ENCODE results near the gene RAB7A.
A peak's percentile ranks its signal among the peaks of the same experiment; 100 is the strongest.

RAB7A gene

DNA sequence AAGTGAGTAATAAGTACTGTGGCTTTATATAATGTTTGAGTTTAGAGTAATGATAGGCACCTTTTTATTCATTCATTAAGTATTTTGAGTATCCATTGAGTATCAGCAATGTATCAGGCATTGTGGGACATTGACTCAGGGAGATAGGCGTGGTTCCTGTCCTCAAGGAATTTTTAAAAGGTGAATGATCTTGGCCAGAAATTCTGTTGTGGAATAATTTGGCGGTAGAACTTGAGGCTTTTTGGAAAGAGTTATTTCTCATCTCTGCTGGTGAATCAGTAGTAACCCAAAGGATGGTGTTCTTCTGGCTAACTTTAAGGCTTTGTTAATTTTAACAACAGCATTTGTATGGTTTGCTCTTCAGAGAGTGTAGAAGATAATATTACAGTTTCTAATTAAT lies 2.0 kb downstream of the RAB7A start:
- H3K4me3 ChIP-seq (ENCODE audit: low read depth, low read length), result peak overlapping the region; percentile 95
- no peak for TF ChIP-seq CTCF (IDR thresholded peaks at IDR 0.05; ENCODE audit: low read depth, low read length)

DNA sequence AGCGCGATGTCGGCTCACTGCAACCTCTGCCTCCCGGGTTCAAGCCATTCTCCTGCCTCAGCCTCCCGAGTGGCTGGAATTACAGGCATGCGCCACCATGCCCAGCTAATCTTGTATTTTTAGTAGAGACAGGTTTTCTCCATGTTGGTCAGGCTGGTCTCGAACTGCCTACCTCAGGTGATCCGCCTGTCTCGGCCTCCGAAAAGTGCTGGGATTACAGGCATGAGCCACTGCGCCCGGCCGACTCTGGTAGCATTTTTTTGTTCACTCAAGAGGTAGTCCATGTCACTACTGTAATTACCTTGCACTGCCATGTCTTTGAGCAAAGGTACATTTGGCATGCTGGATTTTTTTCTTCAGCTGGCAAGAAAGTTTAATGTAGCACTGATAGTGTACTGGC lies 2.5 kb downstream of the RAB7A start:
- peak overlapping the region; percentile 95 for H3K4me3 ChIP-seq (ENCODE audit: low read depth, low read length)

DNA sequence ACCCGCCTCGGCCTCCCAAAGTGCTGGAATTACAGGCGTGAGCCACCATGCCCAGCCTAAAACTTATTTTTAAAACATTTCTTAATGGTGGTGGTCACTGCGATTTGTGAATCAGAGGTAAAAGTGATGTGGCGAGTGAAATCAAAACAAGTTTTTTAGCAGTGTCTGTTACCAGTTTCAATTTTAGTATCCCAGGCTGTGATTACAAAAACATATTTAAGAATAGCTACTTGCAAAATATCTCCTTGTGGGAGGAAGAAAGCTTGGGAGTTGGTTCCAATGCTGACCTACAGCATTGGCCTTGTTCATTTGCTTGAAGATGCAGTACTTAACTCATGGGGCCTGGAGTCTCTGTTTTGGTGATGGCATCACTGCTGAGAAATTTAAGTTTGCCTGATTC lies 4.5 kb downstream of the RAB7A start:
- H3K4me3 ChIP-seq (ENCODE audit: low read depth, low read length), result no peak overlapping the region
- no peak for TF ChIP-seq CTCF (IDR thresholded peaks at IDR 0.05; ENCODE audit: low read depth, low read length)

GRCh38 chr3:128734523-128735189 lies 8.7 kb downstream of the RAB7A start:
- no peak for TF ChIP-seq CTCF (IDR thresholded peaks at IDR 0.05; ENCODE audit: low read depth, low read length)
- no peak overlapping the region for H3K4me3 ChIP-seq (ENCODE audit: low read depth, low read length)

DNA sequence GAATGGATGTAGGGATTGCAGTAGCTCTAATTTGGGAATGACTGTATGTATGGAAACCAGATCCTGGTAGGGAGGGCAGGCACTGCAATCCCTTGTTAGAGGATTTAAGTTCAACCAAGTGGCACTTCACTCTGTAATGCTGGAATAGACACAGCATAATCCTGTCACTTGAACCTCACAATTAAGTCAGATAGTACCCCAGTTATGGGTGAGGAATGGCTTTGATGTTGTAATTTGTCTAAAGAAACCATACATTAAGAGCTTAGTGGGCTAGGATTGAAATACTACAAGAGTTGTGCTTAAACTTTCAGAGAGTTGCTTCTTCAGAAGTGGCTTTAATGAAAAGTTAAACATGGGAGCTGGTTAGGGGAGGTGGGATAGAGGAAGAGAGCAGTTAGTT lies 9.3 kb downstream of the RAB7A start:
- no peak overlapping the region for H3K4me3 ChIP-seq (ENCODE audit: low read depth, low read length)
- no peak for TF ChIP-seq CTCF (IDR thresholded peaks at IDR 0.05; ENCODE audit: low read depth, low read length)

DNA sequence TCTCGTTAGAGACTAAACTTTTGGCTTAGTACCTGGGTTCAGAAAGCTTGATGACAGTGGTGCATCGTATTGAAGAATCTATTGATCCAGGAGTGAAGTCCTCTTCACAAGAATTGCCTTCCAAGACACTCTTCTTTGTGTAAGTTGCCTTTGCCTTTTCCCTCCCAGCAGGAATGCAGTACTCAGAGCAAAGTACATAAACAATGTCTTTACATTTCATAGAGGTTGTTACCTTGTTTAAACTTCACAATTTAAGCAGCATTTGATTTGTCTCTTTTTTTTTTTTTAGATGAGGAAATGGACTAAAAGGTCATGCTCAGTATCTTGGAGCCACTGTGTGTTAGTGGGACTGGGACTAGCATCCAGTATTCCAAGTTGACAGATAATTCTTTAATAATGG lies 9.9 kb downstream of the RAB7A start:
- no peak for TF ChIP-seq CTCF (IDR thresholded peaks at IDR 0.05; ENCODE audit: low read depth, low read length)
- H3K4me3 ChIP-seq (ENCODE audit: low read depth, low read length), result no peak overlapping the region

DNA sequence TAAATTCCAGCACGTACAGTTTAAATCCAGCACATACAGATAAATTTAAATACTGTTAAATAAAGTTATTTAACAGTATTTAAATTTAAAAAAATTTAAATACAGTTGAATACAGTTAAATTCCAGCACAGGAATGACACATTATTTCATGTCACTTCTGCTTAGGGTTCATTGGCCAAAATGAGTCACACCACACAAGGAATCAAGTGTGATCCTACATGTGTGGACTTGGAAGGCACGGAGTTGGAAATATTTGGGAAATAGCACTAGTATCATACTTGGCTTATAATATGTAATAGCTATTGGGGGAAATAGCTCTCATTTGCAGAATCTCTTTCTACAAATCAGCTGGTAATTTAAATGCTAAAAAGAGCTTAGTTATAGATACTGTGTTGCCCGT lies 10.6 kb downstream of the RAB7A start:
- TF ChIP-seq CTCF (IDR thresholded peaks at IDR 0.05; ENCODE audit: low read depth, low read length), result no peak
- no peak overlapping the region for H3K4me3 ChIP-seq (ENCODE audit: low read depth, low read length)

- TF ChIP-seq CTCF (IDR thresholded peaks at IDR 0.05; ENCODE audit: low read depth, low read length), result no peak
- H3K4me3 ChIP-seq (ENCODE audit: low read depth, low read length), result no peak overlapping the region
These were observed 14.6 kb downstream of the RAB7A start for GRCh38 chr3:128740621-128741020.
